ENCODE results near the gene HEPACAM.

DNA sequence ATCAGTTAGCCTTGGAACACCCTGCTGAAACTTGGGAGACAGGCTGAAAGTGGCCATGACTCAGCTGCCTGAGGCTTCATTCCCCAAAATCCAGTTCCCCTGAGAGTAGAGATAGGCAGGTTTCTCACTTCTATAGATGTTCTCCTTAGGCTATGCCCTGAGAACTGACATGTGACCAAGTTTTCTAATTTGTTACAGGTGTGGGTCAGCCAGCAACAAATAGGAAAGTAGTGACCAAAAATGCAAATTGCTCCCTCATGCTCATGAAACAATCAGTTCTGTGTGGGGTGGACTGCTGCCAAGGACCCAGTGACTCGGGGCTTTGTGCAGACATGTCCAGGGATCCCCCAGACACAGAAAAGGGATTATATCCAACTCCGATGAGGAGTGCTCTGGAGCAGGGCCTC lies 10.9 kb upstream of the HEPACAM start:
- TF ChIP-seq, protein P1, sequence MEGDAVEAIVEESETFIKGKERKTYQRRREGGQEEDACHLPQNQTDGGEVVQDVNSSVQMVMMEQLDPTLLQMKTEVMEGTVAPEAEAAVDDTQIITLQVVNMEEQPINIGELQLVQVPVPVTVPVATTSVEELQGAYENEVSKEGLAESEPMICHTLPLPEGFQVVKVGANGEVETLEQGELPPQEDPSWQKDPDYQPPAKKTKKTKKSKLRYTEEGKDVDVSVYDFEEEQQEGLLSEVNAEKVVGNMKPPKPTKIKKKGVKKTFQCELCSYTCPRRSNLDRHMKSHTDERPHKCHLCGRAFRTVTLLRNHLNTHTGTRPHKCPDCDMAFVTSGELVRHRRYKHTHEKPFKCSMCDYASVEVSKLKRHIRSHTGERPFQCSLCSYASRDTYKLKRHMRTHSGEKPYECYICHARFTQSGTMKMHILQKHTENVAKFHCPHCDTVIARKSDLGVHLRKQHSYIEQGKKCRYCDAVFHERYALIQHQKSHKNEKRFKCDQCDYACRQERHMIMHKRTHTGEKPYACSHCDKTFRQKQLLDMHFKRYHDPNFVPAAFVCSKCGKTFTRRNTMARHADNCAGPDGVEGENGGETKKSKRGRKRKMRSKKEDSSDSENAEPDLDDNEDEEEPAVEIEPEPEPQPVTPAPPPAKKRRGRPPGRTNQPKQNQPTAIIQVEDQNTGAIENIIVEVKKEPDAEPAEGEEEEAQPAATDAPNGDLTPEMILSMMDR (conservative IDR thresholded peaks at IDR 0.05; ENCODE audit: low read depth, low read length), result no peak
- no peak for TF ChIP-seq EZH2 (IDR thresholded peaks at IDR 0.05; ENCODE audit: borderline replicate concordance, low read depth, low read length, poor library complexity, severe bottlenecking)
